Fibroblast of lung (primary cell): ENCODE data around the gene RNGTT.

Experiments
- CTCF ChIP-seq, 2 donors: IDR thresholded peaks in 1 of 2; conservative IDR thresholded peaks in 1 of 2; 1 replicate in 1 of 2; 2 replicates in 1 of 2; pipeline ENCODE4 v1.5.1; 2011 to 2012; ENCODE audit warnings: low read length in 2 of 2, control low read depth in 1 of 2, inconsistent platforms in 1 of 2, low read depth in 1 of 2, mild to moderate bottlenecking in 1 of 2
- EZH2 ChIP-seq: IDR thresholded peaks from 2 replicates; pipeline ENCODE4 v1.5.1; 2012; ENCODE audit warnings: low read length, control low read depth, mild to moderate bottlenecking; ENCODE audit errors: missing control alignments

- TF ChIP-seq CTCF (conservative IDR thresholded peaks at IDR 0.05 in 1 of 2, IDR thresholded peaks at IDR 0.05 in 1 of 2; ENCODE audit: low read depth in 1 of 2, low read length in 2 of 2): no peak
- TF ChIP-seq EZH2: no peak
Measured at GRCh38 chr6:88808381-88808780, 155.0 kb downstream of the RNGTT start.
